C4-2B (cell line): ENCODE results near the gene B3GNT9.

Experiments used
- ZFX ChIP-seq: fragments of 450-650 bp; IDR thresholded peaks from 2 replicates; pipeline ENCODE4 v1.6.1; 2017
- TF ChIP-seq, protein P1 (sequence below): fragments of 450-650 bp; conservative IDR thresholded peaks from 2 replicates; pipeline ENCODE4 v1.5.1; 2017; ENCODE audit warnings: mild to moderate bottlenecking

DNA sequence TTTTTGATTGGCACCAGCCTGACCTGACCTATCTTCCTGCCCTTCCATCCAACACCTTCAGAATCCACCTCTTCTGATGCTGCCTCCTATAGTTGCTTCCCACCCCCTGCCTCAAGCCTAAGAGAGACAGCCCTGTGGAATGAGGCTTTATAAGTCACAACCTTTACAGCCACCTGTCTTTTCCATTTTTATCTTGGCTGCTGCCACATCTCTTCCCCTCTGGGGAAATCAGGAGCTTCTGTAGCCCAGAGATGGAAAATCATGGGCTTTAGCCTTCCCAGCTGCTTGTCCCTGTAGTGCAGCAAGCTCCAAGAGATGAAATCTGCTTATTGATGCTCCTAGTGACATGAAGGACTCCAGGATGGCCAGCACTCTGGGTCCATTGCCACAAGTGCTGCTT, 22.4 kb downstream of the B3GNT9 start:
- TF ChIP-seq, protein P1, sequence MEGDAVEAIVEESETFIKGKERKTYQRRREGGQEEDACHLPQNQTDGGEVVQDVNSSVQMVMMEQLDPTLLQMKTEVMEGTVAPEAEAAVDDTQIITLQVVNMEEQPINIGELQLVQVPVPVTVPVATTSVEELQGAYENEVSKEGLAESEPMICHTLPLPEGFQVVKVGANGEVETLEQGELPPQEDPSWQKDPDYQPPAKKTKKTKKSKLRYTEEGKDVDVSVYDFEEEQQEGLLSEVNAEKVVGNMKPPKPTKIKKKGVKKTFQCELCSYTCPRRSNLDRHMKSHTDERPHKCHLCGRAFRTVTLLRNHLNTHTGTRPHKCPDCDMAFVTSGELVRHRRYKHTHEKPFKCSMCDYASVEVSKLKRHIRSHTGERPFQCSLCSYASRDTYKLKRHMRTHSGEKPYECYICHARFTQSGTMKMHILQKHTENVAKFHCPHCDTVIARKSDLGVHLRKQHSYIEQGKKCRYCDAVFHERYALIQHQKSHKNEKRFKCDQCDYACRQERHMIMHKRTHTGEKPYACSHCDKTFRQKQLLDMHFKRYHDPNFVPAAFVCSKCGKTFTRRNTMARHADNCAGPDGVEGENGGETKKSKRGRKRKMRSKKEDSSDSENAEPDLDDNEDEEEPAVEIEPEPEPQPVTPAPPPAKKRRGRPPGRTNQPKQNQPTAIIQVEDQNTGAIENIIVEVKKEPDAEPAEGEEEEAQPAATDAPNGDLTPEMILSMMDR: no peak
- no peak for TF ChIP-seq ZFX
